Measurements from ENCODE around the gene CCDC134. TPM values are rescaled to one million over a fixed set of nuclear protein-coding genes. Genes with fewer than 3 reads are reported as not detected.

Gene CCDC134
- total RNA-seq, 1 donor from 2014 or later = 10.4 TPM

GRCh38 chr22:41782751-41783150 lies 17.7 kb upstream of the CCDC134 start:
- DNase-seq (ENCODE audit: low spot score) = no peak

GRCh38 chr22:41787331-41787730 lies 13.1 kb upstream of the CCDC134 start:
- DNase-seq (ENCODE audit: low spot score) = no peak

DNA sequence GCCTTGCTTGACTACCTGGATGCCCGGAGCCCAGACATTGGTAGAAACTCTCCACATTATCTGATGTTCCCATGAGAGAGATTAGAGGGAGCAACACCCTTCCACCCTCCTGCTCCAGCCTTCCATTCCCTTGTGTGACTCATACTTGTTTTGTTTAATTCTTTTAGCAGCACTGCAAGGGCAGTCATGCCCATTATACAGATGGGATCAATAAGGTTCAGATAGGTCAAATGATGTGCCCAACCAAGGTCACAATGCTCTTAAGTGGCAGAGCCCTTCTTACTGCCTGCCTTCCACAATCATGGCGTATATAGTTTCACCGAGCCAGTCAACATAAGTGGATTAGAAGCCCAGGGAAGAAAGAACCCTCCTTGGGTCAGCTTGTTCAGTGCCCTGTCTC lies 6.6 kb upstream of the CCDC134 start:
- no peak for DNase-seq (ENCODE audit: low spot score)

GRCh38 chr22:41798736-41799135 lies 1.7 kb upstream of the CCDC134 start:
- DNase-seq (ENCODE audit: low spot score) = no peak

- DNase-seq (ENCODE audit: low spot score) = peak; percentile 53
Measured at GRCh38 chr22:41799486-41800347, 762 bp upstream of the CCDC134 start.

DNA sequence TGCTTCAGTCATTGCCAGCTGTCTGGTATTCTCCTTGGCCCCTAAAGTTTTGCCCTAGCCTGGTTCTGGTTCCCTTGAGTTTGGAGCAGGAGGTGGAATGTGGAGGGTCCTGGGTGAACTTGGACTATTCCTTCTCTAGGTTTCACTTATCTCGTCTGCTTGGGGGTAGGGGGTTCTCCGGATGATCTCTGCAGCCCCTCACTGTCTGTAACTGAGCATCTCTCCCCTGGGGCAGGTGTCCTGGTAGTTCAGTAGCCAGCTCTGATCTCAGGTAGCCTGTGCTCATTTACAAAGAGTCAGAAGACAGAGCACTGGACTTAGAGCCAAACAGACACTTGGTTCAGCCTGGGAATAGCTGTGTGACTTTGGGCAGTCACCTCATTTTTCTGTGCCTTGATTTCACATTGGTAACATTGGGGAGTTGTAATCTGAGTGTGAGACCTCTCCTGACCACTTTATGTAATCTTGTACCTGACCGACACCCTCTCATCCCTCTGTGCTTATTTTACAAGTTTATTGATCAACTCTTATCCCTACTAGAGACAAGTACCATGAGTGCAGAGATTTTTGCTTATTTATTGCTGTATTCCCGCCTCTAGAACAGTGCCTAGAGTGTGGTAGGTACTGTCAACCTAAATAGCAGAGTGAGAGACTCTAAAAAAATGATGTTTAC lies 804 bp downstream of the CCDC134 start:
- no peak for DNase-seq (ENCODE audit: low spot score)

GRCh38 chr22:41801886-41802285 lies 1.4 kb downstream of the CCDC134 start:
- DNase-seq (ENCODE audit: low spot score) = no peak

DNA sequence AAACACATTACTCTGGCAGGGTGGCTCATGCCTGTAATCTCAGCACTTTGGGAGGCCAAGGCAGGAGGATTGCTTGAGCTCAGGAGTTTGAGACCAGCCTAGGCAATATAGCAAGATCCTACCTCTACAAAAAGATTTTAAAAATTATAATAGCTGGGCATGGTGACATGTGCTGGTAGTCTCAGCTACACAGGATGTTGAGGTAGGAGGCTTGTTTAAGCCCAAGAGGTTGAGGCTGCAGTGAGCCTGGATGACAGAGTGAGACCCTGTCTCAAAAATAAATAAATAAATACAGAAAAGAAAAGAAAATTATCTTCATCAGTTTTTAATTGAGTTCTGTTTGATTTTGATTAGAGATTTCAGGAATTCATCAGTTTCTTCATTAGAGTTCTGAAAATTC lies 5.2 kb downstream of the CCDC134 start:
- no peak for DNase-seq (ENCODE audit: low spot score)

DNA sequence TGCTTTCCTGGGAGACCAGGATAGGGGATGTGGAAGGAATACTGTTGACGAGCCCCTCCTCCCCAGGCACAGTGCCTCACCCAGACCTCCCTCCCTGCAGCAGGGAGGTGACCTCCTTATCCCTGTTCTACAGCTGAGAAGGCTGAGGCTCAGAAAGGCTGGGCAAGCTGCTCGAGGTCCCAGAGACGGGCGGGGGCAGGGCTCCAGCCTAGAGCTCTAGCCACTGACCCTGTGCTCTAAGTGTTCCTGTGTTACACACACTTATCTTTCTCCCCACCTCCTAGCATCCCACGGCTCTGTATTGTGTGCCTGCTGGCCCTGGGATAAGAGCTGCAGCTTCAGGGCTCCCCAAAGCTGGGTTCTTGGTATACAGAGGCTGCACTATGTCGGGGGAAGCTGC lies 7.9 kb downstream of the CCDC134 start:
- no peak for DNase-seq (ENCODE audit: low spot score)

DNA sequence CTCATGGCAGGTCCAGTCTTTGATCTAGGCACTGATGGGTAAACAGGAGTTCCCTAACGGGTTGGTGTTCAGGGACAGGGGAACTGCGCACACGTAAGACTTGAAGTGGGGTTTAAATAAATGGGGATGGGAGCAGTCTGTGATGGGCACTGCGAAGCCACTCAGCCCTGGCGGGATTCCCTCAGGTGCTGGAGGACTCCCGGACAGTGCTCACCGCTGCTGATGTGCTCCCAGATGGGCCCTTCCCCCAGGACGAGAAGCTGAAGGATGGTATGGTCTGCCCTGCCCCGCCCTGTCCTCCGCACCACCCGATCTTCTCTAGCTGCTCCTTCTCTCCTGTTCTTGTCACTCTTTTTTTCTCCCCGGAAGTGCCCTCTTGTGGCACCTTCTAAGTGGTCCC lies 9.5 kb downstream of the CCDC134 start:
- DNase-seq (ENCODE audit: low spot score) = no peak

GRCh38 chr22:41812805-41813545 lies 12.5 kb downstream of the CCDC134 start:
- no peak for DNase-seq (ENCODE audit: low spot score)

GRCh38 chr22:41813726-41814410 lies 13.4 kb downstream of the CCDC134 start:
- DNase-seq (ENCODE audit: low spot score) = no peak

- DNase-seq (ENCODE audit: low spot score) = no peak
Measured at GRCh38 chr22:41815716-41816115, 15.2 kb downstream of the CCDC134 start.

- DNase-seq (ENCODE audit: low spot score) = no peak
Measured at GRCh38 chr22:41816241-41816640, 15.8 kb downstream of the CCDC134 start.

- no peak for DNase-seq (ENCODE audit: low spot score)
Measured at GRCh38 chr22:41816871-41817270, 16.4 kb downstream of the CCDC134 start.

- no peak for DNase-seq (ENCODE audit: low spot score)
Measured at GRCh38 chr22:41818011-41818410, 17.5 kb downstream of the CCDC134 start.

GRCh38 chr22:41818596-41818995 lies 18.1 kb downstream of the CCDC134 start:
- no peak for DNase-seq (ENCODE audit: low spot score)

- DNase-seq (ENCODE audit: low spot score) = no peak
Measured at GRCh38 chr22:41819257-41819656, 18.8 kb downstream of the CCDC134 start.

GRCh38 chr22:41820447-41820846 lies 20.0 kb downstream of the CCDC134 start:
- DNase-seq (ENCODE audit: low spot score) = no peak

DNA sequence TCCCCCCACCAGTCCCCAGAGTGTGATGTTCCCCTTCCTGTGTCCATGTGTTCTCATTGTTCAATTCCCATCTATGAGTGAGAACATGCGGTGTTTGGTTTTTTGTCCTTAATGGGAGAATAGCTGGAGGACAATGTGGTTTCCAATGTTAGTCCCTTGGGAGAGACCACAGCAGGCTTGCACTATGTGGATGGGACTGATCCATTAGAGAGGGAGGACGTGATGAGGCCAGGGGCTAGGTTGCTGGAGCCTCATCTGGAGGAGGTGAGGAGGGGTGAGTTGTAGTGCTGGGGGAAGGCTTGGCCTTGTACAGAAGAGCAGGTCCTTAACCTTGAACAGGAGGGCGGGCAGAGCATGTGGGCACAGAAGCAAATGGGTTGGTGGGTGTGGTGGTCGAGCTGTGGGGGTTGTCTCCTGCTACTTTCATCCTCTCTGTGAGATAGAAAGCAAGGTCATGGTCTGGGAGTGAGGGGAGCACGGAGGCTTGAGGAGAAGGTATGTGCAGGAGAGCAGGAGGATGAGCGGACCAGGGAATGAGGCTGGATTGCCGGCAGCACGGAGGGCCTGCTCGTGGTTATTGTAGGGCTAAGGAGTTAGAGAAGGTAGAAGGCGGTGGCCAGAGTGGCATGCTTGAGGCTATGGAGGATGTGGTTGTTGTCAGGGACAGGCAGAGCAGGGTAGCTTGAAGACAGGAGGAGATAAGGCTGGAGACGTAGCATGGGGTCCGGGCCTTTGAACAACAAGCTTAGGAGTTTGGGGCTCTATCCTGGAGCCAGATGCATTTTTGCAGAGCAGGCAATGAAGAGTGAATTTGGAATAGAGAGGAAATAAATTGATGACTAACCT lies 21.2 kb downstream of the CCDC134 start:
- DNase-seq (ENCODE audit: low spot score) = no peak
